ENCODE data around the gene MYEOV.

GRCh38 chr11:69286374-69287371, 7.3 kb upstream of the MYEOV start:
- TF ChIP-seq CTCF (IDR thresholded peaks at IDR 0.05; ENCODE audit: insufficient read depth, low read length, poor library complexity, severe bottlenecking) (no peak), EZH2phosphoT487 (conservative IDR thresholded peaks at IDR 0.05; ENCODE audit: low read length) (no peak)
